Vagina (tissue), 2 donors: ENCODE data around the gene CAVIN1.

Source experiments
- POLR2A ChIP-seq, 2 donors: fragments of 450-650 bp; IDR thresholded peaks; one replicate each; pipeline ENCODE4 v1.6.1; 2017; ENCODE audit warnings: antibody characterized with exemption in 2 of 2, mild to moderate bottlenecking in 2 of 2, moderate library complexity in 2 of 2
- POLR2AphosphoS5 ChIP-seq, 2 donors: sonication (generic); formaldehyde crosslinking; IDR thresholded peaks; one replicate each; pipeline ENCODE4 v1.9.0; 2017; ENCODE audit warnings: antibody characterized with exemption in 2 of 2, mild to moderate bottlenecking in 2 of 2, low read depth in 1 of 2; ENCODE audit not compliant: insufficient read depth in 1 of 2
- TF ChIP-seq, protein P1 (sequence below), 3 experiments: fragments of 450-650 bp in 2 of 3; fragments of 200-600 bp in 1 of 3; sonication (generic) in 1 of 3; IDR thresholded peaks; one replicate each; pipeline ENCODE4 v1.5.1; 2017 to 2019; ENCODE audit warnings: antibody characterized with exemption in 3 of 3, mild to moderate bottlenecking in 2 of 3, moderate library complexity in 2 of 3

DNA sequence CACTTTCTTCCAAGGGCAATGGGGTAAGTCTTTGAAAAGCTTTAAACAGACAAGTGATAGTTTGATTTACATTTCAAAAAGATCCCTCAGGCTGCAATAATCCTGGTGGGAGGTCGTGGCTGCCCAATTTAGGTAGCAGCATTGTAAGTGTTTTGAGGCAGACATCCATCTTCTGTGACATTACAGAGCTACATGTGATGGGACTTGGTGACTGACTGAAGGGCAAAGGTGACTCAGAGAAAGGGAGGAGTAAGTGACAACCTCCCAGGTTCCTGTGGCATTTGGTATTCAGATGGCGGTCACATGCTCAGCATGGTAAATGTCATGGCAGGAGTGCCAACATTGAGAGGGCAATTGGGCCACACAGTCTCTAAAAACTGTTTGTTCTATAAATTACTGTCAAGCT, 61.3 kb downstream of the CAVIN1 start:
- TF ChIP-seq, protein P1, sequence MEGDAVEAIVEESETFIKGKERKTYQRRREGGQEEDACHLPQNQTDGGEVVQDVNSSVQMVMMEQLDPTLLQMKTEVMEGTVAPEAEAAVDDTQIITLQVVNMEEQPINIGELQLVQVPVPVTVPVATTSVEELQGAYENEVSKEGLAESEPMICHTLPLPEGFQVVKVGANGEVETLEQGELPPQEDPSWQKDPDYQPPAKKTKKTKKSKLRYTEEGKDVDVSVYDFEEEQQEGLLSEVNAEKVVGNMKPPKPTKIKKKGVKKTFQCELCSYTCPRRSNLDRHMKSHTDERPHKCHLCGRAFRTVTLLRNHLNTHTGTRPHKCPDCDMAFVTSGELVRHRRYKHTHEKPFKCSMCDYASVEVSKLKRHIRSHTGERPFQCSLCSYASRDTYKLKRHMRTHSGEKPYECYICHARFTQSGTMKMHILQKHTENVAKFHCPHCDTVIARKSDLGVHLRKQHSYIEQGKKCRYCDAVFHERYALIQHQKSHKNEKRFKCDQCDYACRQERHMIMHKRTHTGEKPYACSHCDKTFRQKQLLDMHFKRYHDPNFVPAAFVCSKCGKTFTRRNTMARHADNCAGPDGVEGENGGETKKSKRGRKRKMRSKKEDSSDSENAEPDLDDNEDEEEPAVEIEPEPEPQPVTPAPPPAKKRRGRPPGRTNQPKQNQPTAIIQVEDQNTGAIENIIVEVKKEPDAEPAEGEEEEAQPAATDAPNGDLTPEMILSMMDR (IDR thresholded peaks at IDR 0.05) = no peak
- no peak for TF ChIP-seq POLR2A (IDR thresholded peaks at IDR 0.05)
- no peak for TF ChIP-seq POLR2AphosphoS5 (IDR thresholded peaks at IDR 0.05; ENCODE audit: insufficient read depth in 1 of 2, low read depth in 1 of 2)
